ENCODE results near the gene MEOX1.

GRCh38 chr17:43601280-43602039 lies 60.3 kb downstream of the MEOX1 start:
- TF ChIP-seq XBP1 (CRISPR knock-in tag; IDR thresholded peaks at IDR 0.05) (no peak), CTCF (CRISPR knock-in tag; IDR thresholded peaks at IDR 0.05) (no peak)
